OCI-M1 (cell line): ENCODE measurements around the gene SF1.
"Not testable (repeated sequence)": the region's sequence is repeated elsewhere in the genome, so short reads cannot be mapped to it uniquely, and the experiment has no call there.

Experiments
- DNase-seq: peaks from one replicate; lab custom pipeline; 2025; lab: John Stamatoyannopoulos, UW

Gene SF1

GRCh38 chr11:64778473-64779298 is at the start of gene SF1:
Gene SF1, minus strand, starts transcription at chr11:64778542. Its CDS starts 150 bp downstream, at chr11:64778392.
- peak; percentile 100 for DNase-seq

- no peak for DNase-seq
These were observed 49.1 kb upstream of the SF1 start for GRCh38 chr11:64827451-64827839.

- DNase-seq: no peak
These were observed 48.5 kb upstream of the SF1 start for GRCh38 chr11:64826578-64827450.

- DNase-seq: no peak
These were observed 47.7 kb upstream of the SF1 start for GRCh38 chr11:64826062-64826461.

GRCh38 chr11:64823568-64824119 is 45.3 kb upstream of the SF1 start:
- DNase-seq: no peak

GRCh38 chr11:64817476-64817875 is 39.1 kb upstream of the SF1 start:
- no peak for DNase-seq

GRCh38 chr11:64815433-64815832 is 37.1 kb upstream of the SF1 start:
- not testable (repeated sequence) for DNase-seq

GRCh38 chr11:64814712-64815187 is 36.4 kb upstream of the SF1 start:
- no peak for DNase-seq

- no peak for DNase-seq
These were observed 35.5 kb upstream of the SF1 start for GRCh38 chr11:64813826-64814225.

GRCh38 chr11:64810891-64811272 is 32.5 kb upstream of the SF1 start:
- no peak for DNase-seq

GRCh38 chr11:64810271-64810890 is 32.0 kb upstream of the SF1 start, which contains the start of gene MEN1:
Gene MEN1, minus strand, starts transcription at chr11:64810551. Its CDS starts 442 bp downstream, at chr11:64810109.
- DNase-seq: peak; percentile 98

GRCh38 chr11:64809781-64810241 is 31.5 kb upstream of the SF1 start:
- DNase-seq: no peak

GRCh38 chr11:64805481-64805880 is 27.1 kb upstream of the SF1 start:
- no peak for DNase-seq

GRCh38 chr11:64804346-64805210 is 26.2 kb upstream of the SF1 start:
- no peak for DNase-seq

- no peak for DNase-seq
These were observed 25.6 kb upstream of the SF1 start for GRCh38 chr11:64803846-64804345.

- peak; percentile 91 for DNase-seq
These were observed 25.0 kb upstream of the SF1 start, which contains the start of gene MAP4K2 for GRCh38 chr11:64803158-64803845. Gene MAP4K2, minus strand, starts transcription at chr11:64803214. Its CDS starts 65 bp downstream, at chr11:64803149.

GRCh38 chr11:64802370-64803157 is 24.2 kb upstream of the SF1 start:
- DNase-seq: no peak

- DNase-seq: no peak
These were observed 23.4 kb upstream of the SF1 start for GRCh38 chr11:64801561-64802369.
